IMR-90 (cell line): Measurements from ENCODE around the gene COLEC12.

Experiments used
- CEBPB ChIP-seq: IDR thresholded peaks from 2 replicates; pipeline ENCODE4 v1.6.1; 2012; ENCODE audit warnings: low read depth, low read length, improper control_type of control experiment
- CHD1 ChIP-seq: IDR thresholded peaks from 2 replicates; pipeline ENCODE4 v1.6.1; 2012; ENCODE audit warnings: low read depth, low read length, improper control_type of control experiment
- CTCF ChIP-seq: conservative IDR thresholded peaks from 2 replicates; pipeline ENCODE4 v1.5.1; 2012; ENCODE audit warnings: mild to moderate bottlenecking, low read depth, low read length, improper control_type of control experiment
- FOS ChIP-seq: fragments of 150-350 bp; IDR thresholded peaks from 2 replicates; pipeline ENCODE4 v1.6.1; 2016; ENCODE audit warnings: low read depth, low read length
- MAZ ChIP-seq: IDR thresholded peaks from 2 replicates; pipeline ENCODE4 v1.6.1; 2012; ENCODE audit warnings: low read depth, mild to moderate bottlenecking, low read length, improper control_type of control experiment, moderate library complexity, borderline replicate concordance
- MXI1 ChIP-seq: IDR thresholded peaks from 2 replicates; pipeline ENCODE4 v1.6.1; 2012; ENCODE audit warnings: low read depth, mild to moderate bottlenecking, low read length, moderate library complexity, borderline replicate concordance
- NFE2L2 ChIP-seq: fragments of 150-350 bp; IDR thresholded peaks from 2 replicates; pipeline ENCODE4 v1.6.1; 2016; ENCODE audit warnings: low read depth, mild to moderate bottlenecking, low read length
- POLR2A ChIP-seq: IDR thresholded peaks from 2 replicates; pipeline ENCODE4 v1.6.1; 2012; ENCODE audit warnings: mild to moderate bottlenecking, low read depth, low read length
- RAD21 ChIP-seq: IDR thresholded peaks from 2 replicates; pipeline ENCODE4 v1.6.1; 2012; ENCODE audit warnings: low read length, improper control_type of control experiment
- RCOR1 ChIP-seq: IDR thresholded peaks from 2 replicates; pipeline ENCODE4 v1.6.1; 2012; ENCODE audit warnings: mild to moderate bottlenecking, low read length, improper control_type of control experiment; ENCODE audit not compliant: insufficient replicate concordance
- SMC3 ChIP-seq: fragments of 150-350 bp; IDR thresholded peaks from 2 replicates; pipeline ENCODE4 v1.6.1; 2016; ENCODE audit warnings: low read depth, mild to moderate bottlenecking, antibody characterized with exemption, low read length, moderate library complexity
- TF ChIP-seq, protein P1 (sequence below): fragments of 150-350 bp; IDR thresholded peaks from 2 replicates; pipeline ENCODE4 v1.6.1; 2017; ENCODE audit warnings: mild to moderate bottlenecking, antibody characterized with exemption, low read length, low read depth

- TF ChIP-seq POLR2A (no peak), CTCF (no peak), RCOR1 (no peak), RAD21 (no peak), MAZ (no peak), MXI1 (no peak), SMC3 (no peak), FOS (no peak), CEBPB (no peak), CHD1 (no peak), NFE2L2 (no peak)
- TF ChIP-seq, protein P1, sequence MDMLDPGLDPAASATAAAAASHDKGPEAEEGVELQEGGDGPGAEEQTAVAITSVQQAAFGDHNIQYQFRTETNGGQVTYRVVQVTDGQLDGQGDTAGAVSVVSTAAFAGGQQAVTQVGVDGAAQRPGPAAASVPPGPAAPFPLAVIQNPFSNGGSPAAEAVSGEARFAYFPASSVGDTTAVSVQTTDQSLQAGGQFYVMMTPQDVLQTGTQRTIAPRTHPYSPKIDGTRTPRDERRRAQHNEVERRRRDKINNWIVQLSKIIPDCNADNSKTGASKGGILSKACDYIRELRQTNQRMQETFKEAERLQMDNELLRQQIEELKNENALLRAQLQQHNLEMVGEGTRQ = no peak
Measured at GRCh38 chr18:377088-377487, 123.4 kb downstream of the COLEC12 start.
